Activated CD4-positive, alpha-beta T cell treated with anti-CD3 and anti-CD28 coated beads for 4 hours (primary cell): ENCODE measurements around the gene SLC16A1.

Source experiments
- DNase-seq, 2 donors: peaks; one replicate each; pipeline ENCODE4 v3.0.0-alpha.2; 2020

The SLC16A1 gene

GRCh38 chr1:112879834-112880233 lies 76.2 kb downstream of the SLC16A1 start:
- DNase-seq, result no peak

GRCh38 chr1:112878321-112878720 lies 77.7 kb downstream of the SLC16A1 start:
- DNase-seq, result no peak

- DNase-seq, result no peak
Measured at GRCh38 chr1:112877750-112878149, 78.2 kb downstream of the SLC16A1 start.

DNA sequence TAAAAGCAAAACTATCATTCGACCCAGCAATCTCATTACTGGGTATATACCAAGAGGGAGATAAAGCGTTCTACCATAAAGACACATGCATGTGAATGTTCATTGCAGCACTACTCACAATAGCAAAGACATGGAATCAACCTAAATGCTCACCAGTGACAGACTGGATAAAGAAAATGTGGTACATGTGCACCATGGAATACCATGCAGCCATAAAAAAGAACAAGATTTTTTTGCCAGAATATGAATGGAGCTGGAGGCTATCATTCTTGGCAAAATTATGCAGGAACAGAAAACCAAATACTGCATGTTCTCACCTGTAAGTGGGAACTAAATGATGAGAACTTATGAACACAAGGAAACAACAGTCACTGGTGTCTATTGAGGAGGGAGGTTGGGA lies 79.7 kb downstream of the SLC16A1 start:
- no peak for DNase-seq

DNA sequence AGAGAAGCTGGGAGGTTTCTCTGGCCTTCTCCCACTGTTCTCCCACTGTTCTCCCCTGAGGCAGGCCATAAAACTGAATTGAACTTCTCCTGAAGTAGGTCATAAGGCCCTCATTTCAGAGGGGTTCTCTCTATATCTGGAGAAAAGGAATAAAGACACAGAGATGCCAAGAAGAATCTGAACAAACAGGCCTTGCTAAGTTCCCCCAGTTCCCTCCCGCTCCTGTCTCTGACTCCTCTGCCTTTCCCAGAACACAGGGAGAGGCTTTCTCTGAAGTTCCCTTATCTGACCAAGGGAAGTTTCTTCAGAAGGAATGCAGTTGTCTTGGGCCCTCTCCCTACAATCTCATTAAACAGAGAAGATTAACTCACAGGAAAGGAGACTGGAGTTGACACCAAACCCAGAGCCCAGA lies 83.4 kb downstream of the SLC16A1 start:
- no peak for DNase-seq

DNA sequence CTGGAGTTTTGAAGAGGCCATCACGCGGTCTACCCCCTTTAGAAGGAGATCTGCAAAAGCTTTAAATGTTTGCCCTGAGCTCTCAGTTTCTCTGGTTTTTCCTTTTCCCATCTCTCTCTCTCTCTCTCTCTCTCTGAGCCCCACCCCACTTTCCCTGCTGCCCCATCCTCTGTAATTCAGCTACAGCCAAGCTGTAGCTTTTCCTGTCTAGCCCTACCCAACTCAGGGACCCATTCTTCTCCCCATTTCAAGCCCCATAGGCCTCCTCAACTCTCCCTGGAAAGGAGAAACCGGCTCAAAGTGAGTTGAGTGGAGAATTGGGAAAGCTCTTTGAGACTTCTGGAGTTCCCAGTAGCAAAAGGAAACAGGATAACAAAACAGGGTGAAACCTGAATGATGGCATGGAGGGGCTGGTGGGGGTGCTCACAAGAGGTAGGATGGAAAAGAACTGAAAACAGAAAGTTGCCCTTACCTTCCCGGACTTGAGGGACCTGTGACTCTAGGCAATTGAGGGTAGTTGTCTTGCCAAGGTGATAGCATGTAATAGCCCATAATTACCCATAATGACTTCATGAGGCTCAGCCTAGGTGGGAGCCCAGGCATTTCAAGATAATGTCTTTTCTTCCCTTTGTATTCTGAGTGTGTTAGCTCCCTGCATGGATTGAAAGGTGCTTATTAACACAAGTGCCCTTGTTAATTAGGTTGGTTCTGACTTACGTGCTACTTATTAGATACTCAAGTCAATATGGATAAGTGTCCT lies 84.9 kb downstream of the SLC16A1 start:
- DNase-seq, result no peak

DNA sequence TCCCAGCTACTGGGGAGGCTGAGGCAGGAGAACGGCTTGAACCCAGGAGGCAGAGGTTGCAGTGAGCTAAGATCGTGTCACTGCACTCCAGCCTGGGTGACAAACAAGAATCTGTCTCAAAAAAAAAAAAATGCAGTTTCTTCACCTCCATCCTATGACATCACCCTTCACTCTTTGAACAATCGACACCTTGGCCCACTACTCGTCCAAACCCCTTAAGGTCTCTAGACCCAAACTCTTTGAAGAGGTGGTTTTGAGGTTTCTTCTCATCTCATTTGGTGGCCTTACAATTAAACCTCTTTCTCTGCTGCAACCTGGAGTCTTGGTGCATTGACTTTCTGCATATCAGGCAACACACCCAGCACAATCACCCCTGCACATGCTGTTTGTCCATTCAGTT lies 86.1 kb downstream of the SLC16A1 start:
- no peak for DNase-seq

GRCh38 chr1:112868191-112868590 lies 87.8 kb downstream of the SLC16A1 start:
- DNase-seq, result no peak

DNA sequence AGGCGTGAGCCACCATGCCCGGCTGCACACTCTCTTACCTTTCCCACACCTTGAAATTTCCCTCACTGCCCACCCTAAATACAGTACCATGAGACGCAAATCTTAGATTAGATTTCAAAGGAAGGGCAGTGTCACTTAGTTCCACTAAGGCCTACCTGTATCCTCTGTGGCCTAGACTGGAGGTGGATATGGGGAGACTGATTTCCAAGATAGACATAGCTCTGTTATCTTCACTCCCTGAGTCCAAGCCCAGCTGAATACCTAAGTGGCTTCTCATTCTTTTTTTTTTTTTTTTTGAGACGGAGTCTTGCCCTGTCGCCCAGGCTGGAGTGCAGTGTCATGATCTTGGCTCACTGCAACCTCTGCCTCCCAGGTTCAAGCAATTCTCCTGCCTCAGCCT lies 89.0 kb downstream of the SLC16A1 start:
- DNase-seq, result no peak

GRCh38 chr1:112866151-112866550 lies 89.8 kb downstream of the SLC16A1 start:
- DNase-seq, result no peak

DNA sequence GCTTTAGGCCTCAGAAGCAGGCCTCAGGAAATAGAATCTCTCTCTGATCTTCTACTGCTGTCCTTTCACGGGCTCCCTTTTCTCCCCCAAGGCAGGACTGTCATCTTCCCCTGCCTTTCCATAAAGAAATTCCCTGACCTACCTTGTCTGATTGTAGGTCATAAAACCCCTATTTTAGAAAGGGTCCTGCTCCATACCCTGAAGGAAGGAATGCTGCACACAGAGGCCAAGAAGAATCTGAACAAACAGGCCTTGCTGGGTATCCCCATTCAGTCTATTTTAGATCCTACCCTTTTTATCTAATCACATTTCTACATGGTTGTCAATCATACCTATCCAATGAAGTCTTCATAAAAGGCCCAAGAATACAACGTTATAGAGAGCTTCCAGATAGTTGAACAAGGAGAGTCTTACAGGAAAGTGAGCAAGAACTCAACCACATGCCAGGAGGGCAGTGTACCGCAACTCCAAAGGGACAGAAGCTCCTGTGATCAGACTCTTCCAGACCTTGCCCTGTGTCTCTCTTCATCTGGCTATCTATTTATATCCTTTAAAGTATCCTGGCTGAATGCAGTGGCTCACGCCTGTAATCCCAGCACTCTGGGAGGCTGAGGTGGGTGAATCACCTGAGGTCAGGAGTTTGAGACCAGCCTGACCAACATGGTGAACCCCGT lies 93.1 kb downstream of the SLC16A1 start:
- DNase-seq, result no peak
